Mesodermal cell (in vitro differentiated cells): Measurements from ENCODE around the gene CALN1.
A peak's percentile ranks its signal among the peaks of the same experiment; 100 is the strongest.
"Not testable (repeated sequence)": the region's sequence is repeated elsewhere in the genome, so short reads cannot be mapped to it uniquely, and the experiment has no call there.

Experiments
- H3K27ac ChIP-seq: 2 replicates; pipeline ENCODE4 v1.7.0; 2013; ENCODE audit warnings: mild to moderate bottlenecking, low read depth, low read length, moderate library complexity; ENCODE audit not compliant: severe bottlenecking
- H3K36me3 ChIP-seq: 2 replicates; pipeline ENCODE4 v1.7.1; 2013; ENCODE audit warnings: mild to moderate bottlenecking, low read length, moderate library complexity; ENCODE audit not compliant: control insufficient read depth, insufficient read depth
- H3K4me1 ChIP-seq: one replicate; pipeline ENCODE4 v1.7.1; 2013; ENCODE audit warnings: mild to moderate bottlenecking, low read length; ENCODE audit not compliant: insufficient read depth, control insufficient read depth, poor library complexity, severe bottlenecking
- H3K4me3 ChIP-seq: 2 replicates; pipeline ENCODE4 v1.7.0; 2013; ENCODE audit warnings: low read length, control low read depth, mild to moderate bottlenecking; ENCODE audit not compliant: insufficient read depth, poor library complexity, severe bottlenecking; ENCODE audit errors: extremely low read depth
- H3K9me3 ChIP-seq: 2 replicates; pipeline ENCODE4 v1.7.1; 2013; ENCODE audit warnings: mild to moderate bottlenecking, low read length, moderate library complexity; ENCODE audit not compliant: control insufficient read depth
- WGBS, 2 experiments: methylation state at CpG; one replicate each; pipeline ENCODE4 v1.1.5; 2013; ENCODE audit warnings: missing lambda C conversion rate in 2 of 2; ENCODE audit not compliant: insufficient coverage in 2 of 2; 5-methylcytosine and 5-hydroxymethylcytosine counted together

Gene CALN1

GRCh38 chr7:71829515-71829914 lies 582.6 kb downstream of the CALN1 start:
- H3K9me3 ChIP-seq: no peaks in the 10 kb centered on the region
- no peak overlapping the region for H3K4me3 ChIP-seq
- no peaks in the 10 kb centered on the region for H3K4me1 ChIP-seq
- H3K27ac ChIP-seq: no peak overlapping the region
- 83% methylated on average over 1 of the region's 3 CpGs; no CpG with 5 or more reads in 1 of the 2 experiments for WGBS, 2 experiments
- H3K36me3 ChIP-seq: no peaks in the 10 kb centered on the region

GRCh38 chr7:71828361-71828760 lies 583.8 kb downstream of the CALN1 start:
- 89 to 94% methylated on average over 2 of the region's 2 CpGs for WGBS, 2 experiments
- Histone ChIP-seq H3K27ac (no peak overlapping the region), H3K9me3 (no peaks in the 10 kb centered on the region), H3K36me3 (no peaks in the 10 kb centered on the region), H3K4me3 (no peak overlapping the region), H3K4me1 (no peaks in the 10 kb centered on the region)

- Histone ChIP-seq H3K27ac (no peak overlapping the region), H3K9me3 (no peaks in the 10 kb centered on the region), H3K4me3 (no peak overlapping the region), H3K36me3 (no peaks in the 10 kb centered on the region), H3K4me1 (no peaks in the 10 kb centered on the region)
- WGBS, 2 experiments: 85 to 88% methylated on average over 2 to 3 of the region's 3 CpGs
Observed at GRCh38 chr7:71826141-71826540, 586.0 kb downstream of the CALN1 start.

- H3K4me3 ChIP-seq: no peak overlapping the region
- no peaks in the 10 kb centered on the region for H3K9me3 ChIP-seq
- H3K36me3 ChIP-seq: no peaks in the 10 kb centered on the region
- peak overlapping the region; percentile 71 for H3K27ac ChIP-seq
- no peaks in the 10 kb centered on the region for H3K4me1 ChIP-seq
- 46 to 58% methylated on average over 7 to 9 of the region's 9 CpGs for WGBS, 2 experiments
Observed at GRCh38 chr7:71824006-71824760, 588.0 kb downstream of the CALN1 start.

- WGBS, 2 experiments: 93 to 98% methylated on average over 8 of the region's 8 CpGs
- not testable (repeated sequence) for H3K36me3 ChIP-seq, H3K27ac ChIP-seq, H3K4me3 ChIP-seq, H3K9me3 ChIP-seq, H3K4me1 ChIP-seq
Observed at GRCh38 chr7:71822406-71822805, 589.7 kb downstream of the CALN1 start.

GRCh38 chr7:71817916-71818315 lies 594.2 kb downstream of the CALN1 start:
- WGBS, 2 experiments: 50 to 100% methylated on average over 1 of the region's 1 CpG
- H3K4me1 ChIP-seq: no peaks in the 10 kb centered on the region
- H3K27ac ChIP-seq: no peak overlapping the region
- H3K4me3 ChIP-seq: no peak overlapping the region
- H3K9me3 ChIP-seq: no peaks in the 10 kb centered on the region
- H3K36me3 ChIP-seq: no peaks in the 10 kb centered on the region

- no peak overlapping the region for H3K27ac ChIP-seq
- no peaks in the 10 kb centered on the region for H3K4me1 ChIP-seq
- H3K36me3 ChIP-seq: no peaks in the 10 kb centered on the region
- H3K4me3 ChIP-seq: no peak overlapping the region
- peaks cover 3% of the 10 kb centered on the region for H3K9me3 ChIP-seq
- no CpG with 5 or more reads among the region's 1 CpG for whole genome bisulfite sequencing, 2 experiments
Observed at GRCh38 chr7:71808115-71808514, 604.0 kb downstream of the CALN1 start.

- Histone ChIP-seq H3K36me3 (no peaks in the 10 kb centered on the region), H3K9me3 (peaks cover 3% of the 10 kb centered on the region)
- WGBS, 2 experiments: 94% methylated on average over 3 of the region's 3 CpGs; no CpG with 5 or more reads in 1 of the 2 experiments
Observed at GRCh38 chr7:71804256-71804655, 607.9 kb downstream of the CALN1 start.

GRCh38 chr7:71801976-71802375 lies 610.2 kb downstream of the CALN1 start:
- Histone ChIP-seq H3K4me3 (no peak overlapping the region), H3K9me3 (peaks cover 3% of the 10 kb centered on the region), H3K4me1 (no peaks in the 10 kb centered on the region), H3K27ac (no peak overlapping the region), H3K36me3 (no peaks in the 10 kb centered on the region)
- whole genome bisulfite sequencing, 2 experiments: 95 to 100% methylated on average over 1 to 3 of the region's 4 CpGs

More at GRCh38 chr7:71804256-71804655, 607.9 kb downstream of the CALN1 start:
- Histone ChIP-seq H3K4me1 (no peaks in the 10 kb centered on the region), H3K27ac (no peak overlapping the region), H3K4me3 (no peak overlapping the region)

- Histone ChIP-seq H3K4me1 (no peaks in the 10 kb centered on the region), H3K4me3 (no peak overlapping the region), H3K36me3 (no peaks in the 10 kb centered on the region), H3K27ac (no peak overlapping the region), H3K9me3 (no peaks in the 10 kb centered on the region)
- 91 to 93% methylated on average over 11 of the region's 11 CpGs for WGBS, 2 experiments
Observed at GRCh38 chr7:71800321-71800720, 611.8 kb downstream of the CALN1 start.

GRCh38 chr7:71795410-71795809 lies 616.7 kb downstream of the CALN1 start:
- H3K4me1 ChIP-seq: no peaks in the 10 kb centered on the region
- H3K36me3 ChIP-seq: no peaks in the 10 kb centered on the region
- H3K27ac ChIP-seq: no peak overlapping the region
- H3K9me3 ChIP-seq: no peaks in the 10 kb centered on the region
- H3K4me3 ChIP-seq: no peak overlapping the region
- WGBS, 2 experiments: 93 to 98% methylated on average over 9 to 10 of the region's 10 CpGs
